ENCODE data around the gene UNC119. TPM values are rescaled to one million over a fixed set of nuclear protein-coding genes. Genes with fewer than 3 reads are reported as not detected.

Gene UNC119
- total and polyA plus RNA-seq, 7 donors: 1.9 to 7.8 (median 2.6) TPM

- TF ChIP-seq CTCF (IDR thresholded peaks at IDR 0.05): no peak
- no peaks in the 10 kb centered on the region for H3K9me3 ChIP-seq
- DNase-seq: peak; percentile 95 to 97
- H3K4me1 ChIP-seq: peaks cover 18% of the 10 kb centered on the region
- H3K4me3 ChIP-seq: peak within 1 kb of the TSS; percentile 75
- ATAC-seq: peak; percentile 98 to 99 (median 99)
- H3K27ac ChIP-seq: peak within 1 kb of the TSS; percentile 82
- no peaks in the 10 kb centered on the region for H3K27me3 ChIP-seq (ENCODE audit: insufficient read depth in 3 of 3, low read length in 2 of 3)
- WGBS, 3 donors: 0 to 1% (median 0%) methylated on average over 39 to 49 of the region's 49 CpGs
- peaks cover 0 to 27% of the 10 kb centered on the region in 2 donors for H3K36me3 ChIP-seq (ENCODE audit: insufficient read depth in 1 of 2, low read depth in 1 of 2)
- intact Hi-C loops (cut with DNase I): no loop called here
Observed at GRCh38 chr17:28571361-28572122, 19.1 kb upstream of the UNC119 start, which contains the start of gene PIGS. Gene PIGS, minus strand, starts transcription at chr17:28571524. Its CDS starts 28 bp downstream, at chr17:28571496.

DNA sequence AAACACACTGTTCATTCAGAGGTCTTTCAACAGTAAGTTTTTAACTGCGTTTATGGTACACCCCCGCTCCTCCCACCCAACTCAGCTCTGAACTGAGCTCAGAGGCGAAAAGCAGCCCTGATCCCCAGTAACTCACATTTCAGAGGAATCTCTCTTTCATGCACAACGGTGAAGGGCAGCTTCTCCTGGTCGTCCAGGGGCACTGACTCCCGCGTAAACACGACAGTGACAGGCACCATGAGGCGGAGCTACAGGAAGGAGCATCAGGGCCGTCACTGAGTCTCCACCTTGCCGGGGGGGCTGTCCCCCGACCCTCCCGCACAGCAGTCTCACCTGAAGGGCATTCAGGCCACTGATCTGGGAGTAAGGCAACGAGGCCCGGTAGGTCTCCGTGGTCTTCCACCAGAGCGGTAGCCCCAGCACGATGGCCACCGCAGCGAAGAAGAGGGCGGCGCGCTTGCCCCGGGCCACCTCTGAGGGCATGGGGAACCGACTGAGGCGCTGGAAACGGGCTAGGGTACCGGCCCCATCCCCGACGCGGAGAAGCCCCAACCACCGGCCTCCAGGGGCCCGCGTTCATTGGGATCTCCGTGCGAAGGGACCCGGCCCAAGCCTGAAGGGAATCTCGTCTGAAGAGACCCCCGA lies 18.4 kb upstream of the UNC119 start:
- TF ChIP-seq CTCF (IDR thresholded peaks at IDR 0.05): no peak
- Histone ChIP-seq H3K27me3 (ENCODE audit: insufficient read depth in 3 of 3, low read length in 2 of 3) (no peaks in the 10 kb centered on the region), H3K4me3 (peak overlapping the region; percentile 75), H3K4me1 (peaks cover 18% of the 10 kb centered on the region), H3K9me3 (no peaks in the 10 kb centered on the region), H3K36me3 (ENCODE audit: insufficient read depth in 1 of 2, low read depth in 1 of 2) (peaks cover 0 to 28% of the 10 kb centered on the region in 2 donors), H3K27ac (peak overlapping the region; percentile 82)
- 0 to 1% (median 1%) methylated on average over 25 to 39 of the region's 39 CpGs for WGBS, 3 donors
- ATAC-seq (peak; percentile 29 to 59 (median 42)), DNase-seq (no peak)
- intact Hi-C loops (cut with DNase I): no loop called here

GRCh38 chr17:28569446-28569845 lies 17.0 kb upstream of the UNC119 start:
- H3K4me1 ChIP-seq: peaks cover 18% of the 10 kb centered on the region
- peaks cover 0 to 35% of the 10 kb centered on the region in 2 donors for H3K36me3 ChIP-seq (ENCODE audit: insufficient read depth in 1 of 2, low read depth in 1 of 2)
- H3K4me3 ChIP-seq: no peak overlapping the region
- H3K27me3 ChIP-seq (ENCODE audit: insufficient read depth in 3 of 3, low read length in 2 of 3): no peaks in the 10 kb centered on the region
- H3K9me3 ChIP-seq: no peaks in the 10 kb centered on the region
- no peak for TF ChIP-seq CTCF (IDR thresholded peaks at IDR 0.05)
- 92 to 100% (median 96%) methylated on average over 1 of the region's 1 CpG for WGBS, 3 donors
- H3K27ac ChIP-seq: no peak overlapping the region
- intact Hi-C loops (cut with DNase I): no loop called here
- no peak for ATAC-seq
- DNase-seq: no peak

DNA sequence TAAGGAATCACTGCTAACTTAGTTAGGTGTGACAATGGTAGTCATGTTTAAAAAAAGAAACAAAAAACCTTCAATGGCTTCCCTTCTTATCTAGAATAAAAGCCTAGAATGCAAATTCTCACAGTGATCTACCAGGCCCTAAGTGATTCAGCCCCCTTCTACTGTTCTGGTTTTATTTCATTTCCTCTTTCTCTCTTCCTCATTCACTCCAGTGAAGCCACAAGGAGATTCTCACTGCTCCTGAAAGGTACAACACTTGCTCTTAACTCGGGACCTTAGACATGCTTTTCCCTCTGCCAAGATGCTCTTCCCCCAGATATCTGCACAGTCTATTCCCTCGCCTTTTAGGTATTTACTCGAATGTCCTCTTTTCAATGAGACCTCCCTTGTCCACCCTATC lies 15.2 kb upstream of the UNC119 start:
- intact Hi-C loops (cut with DNase I): no loop called here
- H3K9me3 ChIP-seq: no peaks in the 10 kb centered on the region
- no peak overlapping the region for H3K27ac ChIP-seq
- no peak for TF ChIP-seq CTCF (IDR thresholded peaks at IDR 0.05)
- H3K4me3 ChIP-seq: no peak overlapping the region
- DNase-seq (no peak), ATAC-seq (no peak)
- peaks cover 2 to 52% of the 10 kb centered on the region in 2 donors for H3K36me3 ChIP-seq (ENCODE audit: insufficient read depth in 1 of 2, low read depth in 1 of 2)
- WGBS, 3 donors: 84 to 90% (median 85%) methylated on average over 3 of the region's 3 CpGs
- H3K4me1 ChIP-seq: peaks cover 18% of the 10 kb centered on the region
- H3K27me3 ChIP-seq (ENCODE audit: insufficient read depth in 3 of 3, low read length in 2 of 3): no peaks in the 10 kb centered on the region

Data from psoas muscle (tissue), 8 donors.